Panc1 (cell line): ENCODE results near the gene SAP30. TPM values are rescaled to one million over a fixed set of nuclear protein-coding genes. Genes with fewer than 3 reads are reported as not detected.

Experiments used
- total RNA-seq: library from RNA; stranded (reverse); gene quantifications from one replicate; pipeline ENCODE4 v1.2.1, GENCODE V29; 2021; ENCODE audit not compliant: unreplicated experiment

Gene SAP30
- total RNA-seq, 1 experiment from 2014 or later = 23.4 TPM

Other genes starting within 250 kb of the SAP30 start
- gene GALNT7, start 202.1 kb upstream of the SAP30 start, total RNA-seq = 156 TPM
- gene HMGB2, start 36.6 kb upstream of the SAP30 start, total RNA-seq = 183 TPM
- gene SCRG1, start 28.2 kb downstream of the SAP30 start, total RNA-seq = not detected
- 0.31 TPM for gene HAND2, start 159.3 kb downstream of the SAP30 start, total RNA-seq